Spleen (tissue), 7 donors: ENCODE data around the gene BABAM2.

Experiments
- CTCF ChIP-seq, 11 experiments: fragments of 200-600 bp in 7 of 11; fragments of 450-650 bp in 4 of 11; sonication (generic) in 4 of 11; IDR thresholded peaks in 8 of 11; conservative IDR thresholded peaks in 3 of 11; 1 replicate in 7 of 11; 2 replicates in 4 of 11; pipeline versions ENCODE4 v1.4.0 to v1.8.0; 2016 to 2021; ENCODE audit warnings: antibody characterized with exemption in 11 of 11, inconsistent platforms in 4 of 11, mild to moderate bottlenecking in 1 of 11
- POLR2A ChIP-seq, 3 donors: fragments of 450-650 bp; IDR thresholded peaks; one replicate each; pipeline ENCODE4 v1.5.1; 2017; ENCODE audit warnings: antibody characterized with exemption in 3 of 3, mild to moderate bottlenecking in 1 of 3
- POLR2AphosphoS5 ChIP-seq, 3 donors: sonication (generic); formaldehyde crosslinking; IDR thresholded peaks; one replicate each; pipeline ENCODE4 v1.5.1; 2017; ENCODE audit warnings: antibody characterized with exemption in 3 of 3
- donor health status: DM: no; HTN: no; CAD: no; lungs with moderate emphysema.
- donor health status: DM: no; HTN: no; CAD: no.
- donor health status: DM: no; HTN: no; CAD: no.

GRCh38 chr2:27996156-27996922 lies 105.8 kb downstream of the BABAM2 start:
- TF ChIP-seq CTCF (IDR thresholded peaks at IDR 0.05 in 8 of 11, conservative IDR thresholded peaks at IDR 0.05 in 3 of 11) (no peak), POLR2A (IDR thresholded peaks at IDR 0.05) (no peak), POLR2AphosphoS5 (IDR thresholded peaks at IDR 0.05) (no peak)
